Smooth muscle cell (in vitro differentiated cells): ENCODE measurements around the gene TACC2. TPM values are rescaled to one million over a fixed set of nuclear protein-coding genes. Genes with fewer than 3 reads are reported as not detected.

Experiments used
- DNase-seq: peaks from one replicate; lab custom pipeline; 2025; ENCODE audit not compliant: unreplicated experiment; lab: John Stamatoyannopoulos, UW
- H2AFZ ChIP-seq: fragments of 200-600 bp; sonication (generic); 2 replicates; pipeline ENCODE4 v1.6.0; 2016; ENCODE audit warnings: antibody characterized with exemption, low read depth, mild to moderate bottlenecking
- H3F3A ChIP-seq: fragments of 200-600 bp; sonication (generic); 2 replicates; pipeline ENCODE4 v1.6.0; 2017; ENCODE audit warnings: antibody characterized with exemption, low read depth
- H3K27ac ChIP-seq: fragments of 200-600 bp; sonication (generic); 2 replicates; pipeline ENCODE4 v1.5.1; 2016; ENCODE audit warnings: low read depth, mild to moderate bottlenecking
- H3K27me3 ChIP-seq: fragments of 200-600 bp; sonication (generic); 2 replicates; pipeline ENCODE4 v1.6.1; 2016; ENCODE audit warnings: low read depth, mild to moderate bottlenecking
- H3K36me3 ChIP-seq: fragments of 200-600 bp; sonication (generic); 2 replicates; pipeline ENCODE4 v1.5.1; 2016; ENCODE audit warnings: low read depth
- H3K4me1 ChIP-seq: fragments of 200-600 bp; sonication (generic); 2 replicates; pipeline ENCODE4 v1.5.1; 2016; ENCODE audit warnings: low read depth
- H3K4me2 ChIP-seq: fragments of 200-600 bp; sonication (generic); 2 replicates; pipeline ENCODE4 v1.6.0; 2016; ENCODE audit warnings: mild to moderate bottlenecking
- H3K4me3 ChIP-seq: fragments of 200-600 bp; sonication (generic); 2 replicates; pipeline ENCODE4 v1.5.1; 2016; ENCODE audit warnings: mild to moderate bottlenecking
- H3K79me2 ChIP-seq: fragments of 200-600 bp; sonication (generic); 2 replicates; pipeline ENCODE4 v1.6.0; 2016; ENCODE audit warnings: low read depth, mild to moderate bottlenecking
- H3K9ac ChIP-seq: fragments of 200-600 bp; sonication (generic); 2 replicates; pipeline ENCODE4 v1.6.0; 2016; ENCODE audit warnings: low read depth
- H3K9me3 ChIP-seq: fragments of 200-600 bp; sonication (generic); replicated peaks from 2 replicates; pipeline ENCODE4 v1.5.1; 2016; ENCODE audit warnings: low read depth
- H4K20me1 ChIP-seq: fragments of 200-600 bp; sonication (generic); 2 replicates; pipeline ENCODE4 v1.6.0; 2016; ENCODE audit warnings: low read depth
- WGBS: methylation state at CpG from one replicate; pipeline ENCODE4 v1.1.7; 2016; ENCODE audit warnings: low lambda C conversion rate; 5-methylcytosine and 5-hydroxymethylcytosine counted together
- polyA plus RNA-seq: library from polyadenylated mRNA; unstranded; fragments of >200 nt; fragmentation: Nextera tagmentation; extraction: Ambion mirVana; gene quantifications from 2 replicates; pipeline ENCODE4 v1.2.1, GENCODE V29; 2016
- total RNA-seq: library from RNA; depleted of rRNA; stranded (reverse); fragments of >200 nt; gene quantifications from 2 replicates; pipeline ENCODE4 v1.2.3, GENCODE V29; 2014
- TF ChIP-seq, protein P1 (sequence below): fragments of 200-600 bp; sonication (generic); IDR thresholded peaks from 2 replicates; pipeline ENCODE4 v1.5.1; 2017; ENCODE audit warnings: borderline replicate concordance, mild to moderate bottlenecking, antibody characterized with exemption; ENCODE audit not compliant: insufficient read depth, poor library complexity, severe bottlenecking

Gene TACC2
- total and polyA plus RNA-seq, 2 experiments from 2014 or later = 2.8 to 7.6 TPM

DNA sequence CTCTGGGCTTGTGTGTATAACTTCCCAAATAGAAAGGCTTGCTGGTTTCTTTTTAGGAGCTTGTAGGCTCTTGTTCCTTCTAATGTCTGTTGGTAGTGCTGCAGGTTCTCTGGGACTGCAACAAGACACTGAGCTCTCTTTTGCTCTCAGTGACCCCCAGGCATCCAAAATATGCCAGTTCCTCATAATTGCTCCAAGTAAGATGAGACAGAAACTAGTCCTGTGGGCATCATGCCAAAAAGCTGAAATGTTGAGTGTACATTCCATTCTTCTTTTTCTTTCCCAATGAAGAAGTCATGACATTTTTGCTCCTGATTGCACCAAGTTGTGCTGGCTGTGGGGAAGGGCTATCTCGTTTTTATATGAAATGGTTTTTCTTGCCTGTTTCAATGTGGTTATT lies 275.0 kb downstream of the TACC2 start:
- peaks cover 3% of the 10 kb centered on the region for H3F3A ChIP-seq
- DNase-seq = no peak
- peak overlapping the region; percentile 73 for H3K4me2 ChIP-seq
- H3K9me3 ChIP-seq = peaks cover 13% of the 10 kb centered on the region
- H3K36me3 ChIP-seq = no peaks in the 10 kb centered on the region
- no peak overlapping the region for H3K27ac ChIP-seq
- no peak overlapping the region for H3K4me3 ChIP-seq
- H3K4me1 ChIP-seq = peaks cover 2% of the 10 kb centered on the region
- H2AFZ ChIP-seq = no peak overlapping the region
- no peaks in the 10 kb centered on the region for H3K27me3 ChIP-seq
- no peak overlapping the region for H3K9ac ChIP-seq
- no peaks in the 10 kb centered on the region for H3K79me2 ChIP-seq
- TF ChIP-seq, protein P1, sequence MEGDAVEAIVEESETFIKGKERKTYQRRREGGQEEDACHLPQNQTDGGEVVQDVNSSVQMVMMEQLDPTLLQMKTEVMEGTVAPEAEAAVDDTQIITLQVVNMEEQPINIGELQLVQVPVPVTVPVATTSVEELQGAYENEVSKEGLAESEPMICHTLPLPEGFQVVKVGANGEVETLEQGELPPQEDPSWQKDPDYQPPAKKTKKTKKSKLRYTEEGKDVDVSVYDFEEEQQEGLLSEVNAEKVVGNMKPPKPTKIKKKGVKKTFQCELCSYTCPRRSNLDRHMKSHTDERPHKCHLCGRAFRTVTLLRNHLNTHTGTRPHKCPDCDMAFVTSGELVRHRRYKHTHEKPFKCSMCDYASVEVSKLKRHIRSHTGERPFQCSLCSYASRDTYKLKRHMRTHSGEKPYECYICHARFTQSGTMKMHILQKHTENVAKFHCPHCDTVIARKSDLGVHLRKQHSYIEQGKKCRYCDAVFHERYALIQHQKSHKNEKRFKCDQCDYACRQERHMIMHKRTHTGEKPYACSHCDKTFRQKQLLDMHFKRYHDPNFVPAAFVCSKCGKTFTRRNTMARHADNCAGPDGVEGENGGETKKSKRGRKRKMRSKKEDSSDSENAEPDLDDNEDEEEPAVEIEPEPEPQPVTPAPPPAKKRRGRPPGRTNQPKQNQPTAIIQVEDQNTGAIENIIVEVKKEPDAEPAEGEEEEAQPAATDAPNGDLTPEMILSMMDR = no peak
- WGBS = 65% methylated on average over 1 of the region's 1 CpG
- H4K20me1 ChIP-seq = no peaks in the 10 kb centered on the region

DNA sequence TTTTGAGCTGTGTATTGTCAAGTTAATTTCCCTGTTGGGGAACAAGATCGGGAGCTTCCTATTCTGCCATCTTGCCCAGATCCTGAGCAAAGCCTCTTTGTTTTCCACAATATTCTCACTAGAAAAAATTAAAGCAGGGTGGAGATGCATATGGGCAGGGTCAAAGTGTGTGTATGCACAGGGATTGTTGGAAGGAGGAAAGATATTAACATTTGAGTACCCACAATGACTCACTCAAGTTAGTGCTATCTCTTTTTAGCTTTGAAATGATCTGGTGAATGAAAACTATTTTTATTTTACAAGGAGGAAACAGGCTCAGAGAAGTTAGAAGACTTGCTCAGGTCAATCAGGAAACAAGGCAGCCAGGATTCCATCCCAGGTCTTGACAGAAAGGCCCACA lies 275.5 kb downstream of the TACC2 start:
- peaks cover 2% of the 10 kb centered on the region for H3K4me1 ChIP-seq
- H4K20me1 ChIP-seq = no peaks in the 10 kb centered on the region
- peaks cover 13% of the 10 kb centered on the region for H3K9me3 ChIP-seq
- no peak overlapping the region for H3K4me3 ChIP-seq
- H3F3A ChIP-seq = peaks cover 3% of the 10 kb centered on the region
- H2AFZ ChIP-seq = no peak overlapping the region
- no peak for DNase-seq
- no peak overlapping the region for H3K27ac ChIP-seq
- H3K4me2 ChIP-seq = peak overlapping the region; percentile 73
- no peaks in the 10 kb centered on the region for H3K27me3 ChIP-seq
- WGBS = 95% methylated on average over 1 of the region's 1 CpG
- no peaks in the 10 kb centered on the region for H3K36me3 ChIP-seq
- H3K9ac ChIP-seq = no peak overlapping the region
- TF ChIP-seq, protein P1 = no peak
- H3K79me2 ChIP-seq = no peaks in the 10 kb centered on the region

DNA sequence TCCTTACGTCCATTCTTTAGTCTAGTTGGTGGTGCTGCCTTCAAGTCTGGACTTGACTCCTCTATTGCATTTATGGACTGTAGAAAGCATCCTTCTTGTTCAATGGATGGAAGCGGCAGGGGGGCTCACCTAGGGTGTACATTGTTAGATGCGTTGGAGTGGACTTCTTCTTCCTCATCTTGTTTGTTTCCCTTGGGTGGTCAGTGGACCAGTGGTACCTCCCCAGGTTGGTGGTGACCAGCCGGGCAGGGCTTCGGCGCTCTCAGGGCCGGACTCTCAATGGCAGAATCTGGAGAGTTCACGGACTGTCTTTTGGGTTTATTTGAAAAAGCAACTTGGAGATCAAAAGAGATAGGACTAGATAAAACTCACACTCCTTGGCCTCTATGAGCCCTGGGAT lies 276.0 kb downstream of the TACC2 start:
- no peak overlapping the region for H3K4me2 ChIP-seq
- no peak overlapping the region for H3K4me3 ChIP-seq
- no peaks in the 10 kb centered on the region for H3K79me2 ChIP-seq
- no peak overlapping the region for H3K9ac ChIP-seq
- peaks cover 2% of the 10 kb centered on the region for H3K4me1 ChIP-seq
- TF ChIP-seq, protein P1 = no peak
- no peak for DNase-seq
- 95% methylated on average over 8 of the region's 8 CpGs for WGBS
- no peak overlapping the region for H3K27ac ChIP-seq
- no peaks in the 10 kb centered on the region for H3K36me3 ChIP-seq
- H4K20me1 ChIP-seq = no peaks in the 10 kb centered on the region
- H3K27me3 ChIP-seq = no peaks in the 10 kb centered on the region
- peaks cover 13% of the 10 kb centered on the region for H3K9me3 ChIP-seq
- no peak overlapping the region for H2AFZ ChIP-seq
- peaks cover 3% of the 10 kb centered on the region for H3F3A ChIP-seq

DNA sequence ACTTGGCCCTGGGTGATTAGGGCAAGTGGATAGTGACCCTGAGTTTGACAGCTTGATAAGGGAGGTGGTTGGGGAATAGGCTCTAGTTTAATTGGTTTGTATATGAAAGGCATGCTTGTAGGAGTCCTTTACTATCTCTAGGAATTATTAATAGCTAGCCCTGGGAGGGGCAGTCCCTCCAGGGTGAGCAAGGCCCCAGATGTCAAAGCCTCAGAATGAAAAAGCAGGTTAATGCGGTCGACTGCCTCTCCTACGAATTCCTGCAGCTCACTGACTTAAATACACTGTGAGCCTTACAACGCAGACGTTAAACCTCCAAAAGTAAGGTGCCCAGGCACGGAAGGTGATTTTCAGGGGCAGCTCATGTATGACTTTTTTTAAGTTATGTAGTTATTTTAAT lies 276.9 kb downstream of the TACC2 start:
- TF ChIP-seq, protein P1 = no peak
- Histone ChIP-seq H3K79me2 (no peaks in the 10 kb centered on the region), H3K9ac (no peak overlapping the region), H3K27me3 (no peaks in the 10 kb centered on the region), H3K4me1 (peaks cover 2% of the 10 kb centered on the region), H3K4me2 (no peak overlapping the region), H3K4me3 (no peak overlapping the region), H3K36me3 (no peaks in the 10 kb centered on the region), H2AFZ (no peak overlapping the region), H3K9me3 (peaks cover 13% of the 10 kb centered on the region), H3K27ac (no peak overlapping the region), H4K20me1 (no peaks in the 10 kb centered on the region), H3F3A (peaks cover 3% of the 10 kb centered on the region)
- DNase-seq = no peak
- 88% methylated on average over 6 of the region's 6 CpGs for WGBS
